ENCODE data around the gene DDX6. TPM values are rescaled to one million over a fixed set of nuclear protein-coding genes. Genes with fewer than 3 reads are reported as not detected.

The DDX6 gene
- total RNA-seq, 1 donor from 2014 or later, result 258 TPM

DNA sequence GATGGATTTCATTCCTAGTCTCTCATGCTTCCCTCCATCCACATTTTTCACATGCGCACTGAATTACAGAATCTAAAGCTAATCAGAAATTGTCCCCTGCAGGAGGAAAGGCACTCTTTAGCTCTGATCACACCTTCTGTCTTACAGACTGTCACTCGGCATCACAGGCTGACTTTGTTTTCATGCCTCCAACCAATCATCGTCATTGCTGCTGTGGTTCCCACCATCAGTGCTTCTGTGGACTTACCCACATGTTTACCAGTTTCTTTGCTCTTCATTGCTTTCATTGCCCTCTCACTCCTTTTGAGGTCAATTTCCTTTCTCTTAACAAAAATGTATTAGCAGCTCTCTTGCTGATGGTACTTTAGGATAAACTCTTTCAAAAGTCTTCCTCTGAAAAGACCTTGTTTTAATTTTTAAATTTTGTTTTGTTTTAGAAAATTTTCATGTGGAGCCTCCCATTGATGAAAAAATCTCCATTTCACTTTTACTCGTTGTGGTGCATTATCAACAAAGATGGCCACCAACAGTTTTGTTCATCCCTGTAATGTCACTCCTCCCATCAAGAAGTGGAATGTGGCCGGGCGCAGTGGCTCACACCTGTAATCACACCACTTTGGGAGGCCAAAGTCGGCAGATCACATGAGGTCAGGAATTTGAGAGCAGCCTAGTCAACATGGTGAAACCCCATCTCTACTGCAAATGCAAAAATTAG lies 91.3 kb downstream of the DDX6 start:
- no peak for DNase-seq (ENCODE audit: low read depth)

Other genes with a start within 250 kb of the DDX6 start
- gene IFT46, start 225.2 kb downstream of the DDX6 start, total RNA-seq, result 23.1 and 24.7 TPM in 2 replicates
- gene ARCN1, start 218.8 kb downstream of the DDX6 start, total RNA-seq, result 141 and 179 TPM in 2 replicates
- 66.9 and 212 TPM in 2 replicates for gene PHLDB1, start 183.5 kb downstream of the DDX6 start, total RNA-seq
- not detected in 2 replicates for gene TREH, start 111.5 kb downstream of the DDX6 start, total RNA-seq
- gene CXCR5, start 92.7 kb upstream of the DDX6 start, total RNA-seq, result not detected in 2 replicates
- 22.6 and 44.8 TPM in 2 replicates for gene BCL9L, start 134.8 kb upstream of the DDX6 start, total RNA-seq
- gene UPK2, start 165.1 kb upstream of the DDX6 start, total RNA-seq, result 0.10 TPM in 1 of 2 replicates, not detected in the other
- gene FOXR1, start 180.6 kb upstream of the DDX6 start, total RNA-seq, result not detected in 2 replicates
- 9.0 and 23.3 TPM in 2 replicates for gene CENATAC, start 207.0 kb upstream of the DDX6 start, total RNA-seq
- 998 and 1,564 TPM in 2 replicates for gene RPS25, start 227.2 kb upstream of the DDX6 start, total RNA-seq
- gene TRAPPC4, start 227.6 kb upstream of the DDX6 start, total RNA-seq, result 102 and 103 TPM in 2 replicates
- 26.4 and 32.6 TPM in 2 replicates for gene SLC37A4, start 239.7 kb upstream of the DDX6 start, total RNA-seq